GM12878 (cell line): Measurements from ENCODE around the gene TMEM181. TPM values are rescaled to one million over a fixed set of nuclear protein-coding genes. Genes with fewer than 3 reads are reported as not detected.

Experiments used
- ATAC-seq: fragments of 200-7000 bp; cut with Tn5 transposase; 3 replicates; pipeline ENCODE4 v1.9.1; 2020; ENCODE audit warnings: mild to moderate bottlenecking, moderate library complexity
- BruUV-seq: library from RNA; stranded (reverse); fragments of 400-500 nt; replicated peaks from 2 replicates; lab custom pipeline; 2021; lab: Mats Ljungman, UMichigan
- CTCF ChIA-PET: fragments of 300-600 bp; sonication (Branson Sonifier 250); formaldehyde crosslinking; extraction: SDS; loops from one replicate; lab custom pipeline; 2021; ENCODE audit warnings: inconsistent platforms; lab: Yijun Ruan, JAX
- POLR2A ChIA-PET: fragments of 350-600 bp; formaldehyde crosslinking; extraction: SDS; loops from one replicate; lab custom pipeline; 2021; ENCODE audit warnings: inconsistent platforms; lab: Charles Lee
- RAD21 ChIA-PET: fragments of 300-600 bp; sonication (Branson Sonifier 250); formaldehyde crosslinking; loops from one replicate; lab custom pipeline; 2023; ENCODE audit warnings: antibody characterized with exemption; ENCODE audit not compliant: unreplicated experiment; lab: Charles Lee
- SMC1A ChIA-PET: fragments of 300-600 bp; sonication (Branson Sonifier 250); formaldehyde crosslinking; loops from one replicate; lab custom pipeline; 2023; ENCODE audit not compliant: unreplicated experiment, uncharacterized antibody; lab: Charles Lee
- DNase-seq: peaks from one replicate; pipeline ENCODE4 v3.0.0-alpha.2; 2011; ENCODE audit warnings: low read depth, low spot score
- FAIRE-seq: peaks from 3 replicates; lab custom pipeline; 2011; peaks lifted over from hg19 to GRCh38; lab: Jason Lieb, UNC
- H2AFZ ChIP-seq: 2 replicates; pipeline ENCODE4 v1.6.0; 2011; ENCODE audit warnings: low read depth, low read length, control low read depth; ENCODE audit not compliant: control insufficient read depth
- H3K27ac ChIP-seq: 2 replicates; pipeline ENCODE4 v1.5.1; 2011; ENCODE audit warnings: control low read depth; ENCODE audit not compliant: control insufficient read depth, insufficient read depth
- H3K27me3 ChIP-seq, 2 experiments: replicated peaks in 1 of 2; 2 replicates each; pipeline versions ENCODE4 v1.6.0 to v1.6.1; 2011; ENCODE audit warnings: low read length in 1 of 2; ENCODE audit not compliant: control insufficient read depth in 2 of 2, insufficient read depth in 2 of 2
- H3K36me3 ChIP-seq, 2 experiments: 2 replicates each; pipeline ENCODE4 v1.5.1; 2011; ENCODE audit warnings: low read length in 1 of 2; ENCODE audit not compliant: control insufficient read depth in 2 of 2, insufficient read depth in 2 of 2
- H3K4me1 ChIP-seq: 2 replicates; pipeline ENCODE4 v1.6.1; 2011; ENCODE audit warnings: mild to moderate bottlenecking, low read length, moderate library complexity, mixed read lengths; ENCODE audit not compliant: control insufficient read depth, insufficient read depth
- H3K4me2 ChIP-seq: 2 replicates; pipeline ENCODE4 v1.6.0; 2011; ENCODE audit warnings: control low read depth; ENCODE audit not compliant: control insufficient read depth, insufficient read depth
- H3K4me3 ChIP-seq: fragments of 200-600 bp; sonication (generic); 2 replicates; pipeline ENCODE4 v1.5.1; 2016
- H3K79me2 ChIP-seq: 2 replicates; pipeline ENCODE4 v1.6.0; 2011; ENCODE audit warnings: low read length; ENCODE audit not compliant: control insufficient read depth, insufficient read depth
- H3K9ac ChIP-seq: 2 replicates; pipeline ENCODE4 v1.8.0; 2011; ENCODE audit warnings: low read length, control low read depth, mixed read lengths; ENCODE audit not compliant: control insufficient read depth, insufficient read depth
- H3K9me3 ChIP-seq: replicated peaks from 3 replicates; pipeline ENCODE4 v1.5.1; 2011; ENCODE audit warnings: mild to moderate bottlenecking, low read length; ENCODE audit not compliant: control insufficient read depth, insufficient read depth
- H4K20me1 ChIP-seq: 2 replicates; pipeline ENCODE4 v1.6.0; 2011; ENCODE audit not compliant: control insufficient read depth, insufficient read depth
- ATF7 ChIP-seq: fragments of 450-650 bp; IDR thresholded peaks from 2 replicates; pipeline ENCODE4 v1.6.1; 2016; ENCODE audit warnings: low read depth, mild to moderate bottlenecking
- BRCA1 ChIP-seq: IDR thresholded peaks from 2 replicates; pipeline ENCODE4 v1.6.1; 2011; ENCODE audit warnings: low read depth, low read length, improper control_type of control experiment
- CBX3 ChIP-seq: fragments of 200-600 bp; sonication (generic); IDR thresholded peaks from 2 replicates; pipeline ENCODE4 v1.6.1; 2016; ENCODE audit warnings: low read depth, borderline replicate concordance
- CHD2 ChIP-seq: IDR thresholded peaks from 2 replicates; pipeline ENCODE4 v1.6.1; 2011; ENCODE audit warnings: low read depth, low read length, improper control_type of control experiment, borderline replicate concordance
- EZH2 ChIP-seq: IDR thresholded peaks from 2 replicates; pipeline ENCODE4 v1.6.1; 2012; ENCODE audit warnings: low read depth, mild to moderate bottlenecking, control low read depth, inconsistent platforms, low read length, borderline replicate concordance; ENCODE audit not compliant: control insufficient read depth
- HDAC6 ChIP-seq: fragments of 200-600 bp; sonication (generic); IDR thresholded peaks from one replicate; pipeline ENCODE4 v1.8.0; 2017; ENCODE audit warnings: antibody characterized with exemption; ENCODE audit not compliant: unreplicated experiment
- MLLT1 ChIP-seq: fragments of 450-650 bp; IDR thresholded peaks from 2 replicates; pipeline ENCODE4 v1.6.1; 2016; ENCODE audit warnings: mild to moderate bottlenecking
- ZNF687 ChIP-seq: fragments of 450-650 bp; IDR thresholded peaks from 2 replicates; pipeline ENCODE4 v1.6.1; 2017; ENCODE audit warnings: mild to moderate bottlenecking, moderate library complexity
- WGBS: methylation state at CpG from one replicate; pipeline ENCODE4 v1.1.6; 2016; ENCODE audit warnings: low lambda C conversion rate; ENCODE audit not compliant: insufficient replicate concordance, insufficient coverage; ENCODE audit errors: missing lambda C conversion rate; 5-methylcytosine and 5-hydroxymethylcytosine counted together
- in situ Hi-C: fragments of 300-500 bp; cut with MboI; formaldehyde crosslinking; loops from 9 replicates; pipeline ENCODE4 v1.14.3; 2018; ENCODE audit warnings: mixed read lengths
- intact Hi-C: fragments of 100-400 bp; cut with micrococcal nuclease; formaldehyde crosslinking; loops from one replicate; pipeline ENCODE4 v1.14.2; 2022; ENCODE audit not compliant: unreplicated experiment
- polyA plus RNA-seq, 11 experiments: library from polyadenylated mRNA; depleted of rRNA in 4 of 11; unstranded in 6 of 11; stranded (reverse) in 5 of 11; fragments of >200 nt; fragmentation: Nextera tagmentation in 4 of 11; fragmentation: Illumina TruSeq in 1 of 11; extraction: Ambion mirVana in 4 of 11; extraction: Trizol in 1 of 11; gene quantifications; 1 replicate in 1 of 11; 2 replicates in 10 of 11; pipeline versions ENCODE4 v1.2.1 to v1.2.3, GENCODE V29; 2011 to 2016; ENCODE audit warnings: inconsistent platforms in 2 of 11, missing spikeins in 2 of 11, low read depth in 1 of 11
- total RNA-seq, 4 experiments: library from RNA; depleted of rRNA in 3 of 4; stranded (reverse); fragments of >200 nt in 3 of 4; fragmentation: Illumina TruSeq in 1 of 4; extraction: Trizol in 1 of 4; gene quantifications; 2 replicates each; pipeline versions ENCODE4 v1.2.1 to v1.2.3, GENCODE V29; 2013 to 2021
- TF ChIP-seq, protein P1 (sequence below): fragments of 450-650 bp; IDR thresholded peaks from 2 replicates; pipeline ENCODE4 v1.6.1; 2016; ENCODE audit warnings: mild to moderate bottlenecking
- TF ChIP-seq, protein P2 (sequence below): fragments of 450-650 bp; formaldehyde crosslinking; IDR thresholded peaks from 2 replicates; pipeline ENCODE4 v1.4.0; 2020; ENCODE audit warnings: mild to moderate bottlenecking, moderate library complexity
- TF ChIP-seq, protein P3 (sequence below): fragments of 450-650 bp; conservative IDR thresholded peaks from 2 replicates; pipeline ENCODE4 v1.6.1; 2017; ENCODE audit warnings: mild to moderate bottlenecking, moderate library complexity

TMEM181 gene
- total and polyA plus RNA-seq, 10 of the 15 experiments (the other 5 are each of a cell fraction or from before 2014, with no cell fraction given): 1.5 to 7.9 (median 5.2) TPM

DNA sequence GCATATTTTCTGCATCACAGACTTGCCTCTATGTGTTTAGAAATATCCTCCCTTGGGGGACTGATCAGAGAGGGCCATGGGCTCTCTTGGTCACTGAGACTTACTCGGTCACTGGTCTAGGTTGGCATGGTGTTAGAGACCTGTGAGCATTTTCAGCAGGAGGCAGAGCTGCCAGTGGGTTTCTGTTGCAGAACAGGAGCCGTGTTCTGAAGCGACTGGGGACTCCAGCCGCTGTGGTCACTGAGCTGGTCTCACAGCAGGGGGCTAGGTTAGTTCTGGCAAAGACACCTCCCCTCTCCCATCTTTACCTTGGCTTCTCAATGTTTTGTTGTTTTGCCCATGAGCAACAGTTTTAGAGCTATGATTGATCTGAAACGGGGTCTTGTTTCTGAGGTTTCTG, 8.7 kb downstream of the TMEM181 start:
- H3K36me3 ChIP-seq: peaks cover 0 to 7% of the 10 kb centered on the region in 2 experiments; a peak in 2 of 4 replicates
- POLR2A ChIA-PET: no interaction called here
- DNase-seq: no peak
- H3K79me2 ChIP-seq: no peaks in the 10 kb centered on the region
- CTCF ChIA-PET: interaction anchor here (0.6 to 1.8 kb wide), 3 partner anchors 9 to 26 kb away, joined by 3 to 4 read pairs (median 3); partner anchors contain the start of gene TMEM181
- H3K9me3 ChIP-seq: no peaks in the 10 kb centered on the region
- no peak overlapping the region for H3K9ac ChIP-seq
- SMC1A ChIA-PET: interaction anchor here (0.8 to 1.7 kb wide), 2 partner anchors 10 to 36 kb away, joined by 4 read pairs; no protein-coding TSS in a partner anchor
- H3K4me2 ChIP-seq: no peak overlapping the region
- no TSS peak for BruUV-seq
- no peak overlapping the region for H3K4me3 ChIP-seq
- no peak for ATAC-seq
- H3K4me1 ChIP-seq: no peaks in the 10 kb centered on the region
- RAD21 ChIA-PET: interaction anchor here (0.8 kb wide), 1 partner anchor 348 kb away, joined by 3 read pairs; no protein-coding TSS in a partner anchor
- intact Hi-C loops: no loop called here
- H3K27me3 ChIP-seq: no peaks in the 10 kb centered on the region
- in situ Hi-C loops: no loop called here
- no peak for FAIRE-seq
- 77% methylated on average over 5 of the region's 5 CpGs for WGBS
- H2AFZ ChIP-seq: no peak overlapping the region
- H3K27ac ChIP-seq: no peak overlapping the region
- no peaks in the 10 kb centered on the region; the same call in 1 of the 2 replicates for H4K20me1 ChIP-seq
- TF ChIP-seq ATF7: no peak
- no peak for TF ChIP-seq CBX3
- TF ChIP-seq, protein P1, sequence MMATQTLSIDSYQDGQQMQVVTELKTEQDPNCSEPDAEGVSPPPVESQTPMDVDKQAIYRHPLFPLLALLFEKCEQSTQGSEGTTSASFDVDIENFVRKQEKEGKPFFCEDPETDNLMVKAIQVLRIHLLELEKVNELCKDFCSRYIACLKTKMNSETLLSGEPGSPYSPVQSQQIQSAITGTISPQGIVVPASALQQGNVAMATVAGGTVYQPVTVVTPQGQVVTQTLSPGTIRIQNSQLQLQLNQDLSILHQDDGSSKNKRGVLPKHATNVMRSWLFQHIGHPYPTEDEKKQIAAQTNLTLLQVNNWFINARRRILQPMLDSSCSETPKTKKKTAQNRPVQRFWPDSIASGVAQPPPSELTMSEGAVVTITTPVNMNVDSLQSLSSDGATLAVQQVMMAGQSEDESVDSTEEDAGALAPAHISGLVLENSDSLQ: no peak
- no peak for TF ChIP-seq CHD2
- TF ChIP-seq, protein P2, sequence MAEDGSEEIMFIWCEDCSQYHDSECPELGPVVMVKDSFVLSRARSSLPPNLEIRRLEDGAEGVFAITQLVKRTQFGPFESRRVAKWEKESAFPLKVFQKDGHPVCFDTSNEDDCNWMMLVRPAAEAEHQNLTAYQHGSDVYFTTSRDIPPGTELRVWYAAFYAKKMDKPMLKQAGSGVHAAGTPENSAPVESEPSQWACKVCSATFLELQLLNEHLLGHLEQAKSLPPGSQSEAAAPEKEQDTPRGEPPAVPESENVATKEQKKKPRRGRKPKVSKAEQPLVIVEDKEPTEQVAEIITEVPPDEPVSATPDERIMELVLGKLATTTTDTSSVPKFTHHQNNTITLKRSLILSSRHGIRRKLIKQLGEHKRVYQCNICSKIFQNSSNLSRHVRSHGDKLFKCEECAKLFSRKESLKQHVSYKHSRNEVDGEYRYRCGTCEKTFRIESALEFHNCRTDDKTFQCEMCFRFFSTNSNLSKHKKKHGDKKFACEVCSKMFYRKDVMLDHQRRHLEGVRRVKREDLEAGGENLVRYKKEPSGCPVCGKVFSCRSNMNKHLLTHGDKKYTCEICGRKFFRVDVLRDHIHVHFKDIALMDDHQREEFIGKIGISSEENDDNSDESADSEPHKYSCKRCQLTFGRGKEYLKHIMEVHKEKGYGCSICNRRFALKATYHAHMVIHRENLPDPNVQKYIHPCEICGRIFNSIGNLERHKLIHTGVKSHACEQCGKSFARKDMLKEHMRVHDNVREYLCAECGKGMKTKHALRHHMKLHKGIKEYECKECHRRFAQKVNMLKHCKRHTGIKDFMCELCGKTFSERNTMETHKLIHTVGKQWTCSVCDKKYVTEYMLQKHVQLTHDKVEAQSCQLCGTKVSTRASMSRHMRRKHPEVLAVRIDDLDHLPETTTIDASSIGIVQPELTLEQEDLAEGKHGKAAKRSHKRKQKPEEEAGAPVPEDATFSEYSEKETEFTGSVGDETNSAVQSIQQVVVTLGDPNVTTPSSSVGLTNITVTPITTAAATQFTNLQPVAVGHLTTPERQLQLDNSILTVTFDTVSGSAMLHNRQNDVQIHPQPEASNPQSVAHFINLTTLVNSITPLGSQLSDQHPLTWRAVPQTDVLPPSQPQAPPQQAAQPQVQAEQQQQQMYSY (CRISPR knock-in tag): no peak
- no peak for TF ChIP-seq EZH2
- no peak for TF ChIP-seq HDAC6
- TF ChIP-seq, protein P3, sequence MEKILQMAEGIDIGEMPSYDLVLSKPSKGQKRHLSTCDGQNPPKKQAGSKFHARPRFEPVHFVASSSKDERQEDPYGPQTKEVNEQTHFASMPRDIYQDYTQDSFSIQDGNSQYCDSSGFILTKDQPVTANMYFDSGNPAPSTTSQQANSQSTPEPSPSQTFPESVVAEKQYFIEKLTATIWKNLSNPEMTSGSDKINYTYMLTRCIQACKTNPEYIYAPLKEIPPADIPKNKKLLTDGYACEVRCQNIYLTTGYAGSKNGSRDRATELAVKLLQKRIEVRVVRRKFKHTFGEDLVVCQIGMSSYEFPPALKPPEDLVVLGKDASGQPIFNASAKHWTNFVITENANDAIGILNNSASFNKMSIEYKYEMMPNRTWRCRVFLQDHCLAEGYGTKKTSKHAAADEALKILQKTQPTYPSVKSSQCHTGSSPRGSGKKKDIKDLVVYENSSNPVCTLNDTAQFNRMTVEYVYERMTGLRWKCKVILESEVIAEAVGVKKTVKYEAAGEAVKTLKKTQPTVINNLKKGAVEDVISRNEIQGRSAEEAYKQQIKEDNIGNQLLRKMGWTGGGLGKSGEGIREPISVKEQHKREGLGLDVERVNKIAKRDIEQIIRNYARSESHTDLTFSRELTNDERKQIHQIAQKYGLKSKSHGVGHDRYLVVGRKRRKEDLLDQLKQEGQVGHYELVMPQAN: no peak
- no peak for TF ChIP-seq ZNF687
- TF ChIP-seq BRCA1: no peak
- TF ChIP-seq MLLT1: no peak
